ENCODE results near the gene ARID2. TPM values are rescaled to one million over a fixed set of nuclear protein-coding genes. Genes with fewer than 3 reads are reported as not detected.

The ARID2 gene
- total RNA-seq, 1 donor from 2014 or later = 25.1 TPM

DNA sequence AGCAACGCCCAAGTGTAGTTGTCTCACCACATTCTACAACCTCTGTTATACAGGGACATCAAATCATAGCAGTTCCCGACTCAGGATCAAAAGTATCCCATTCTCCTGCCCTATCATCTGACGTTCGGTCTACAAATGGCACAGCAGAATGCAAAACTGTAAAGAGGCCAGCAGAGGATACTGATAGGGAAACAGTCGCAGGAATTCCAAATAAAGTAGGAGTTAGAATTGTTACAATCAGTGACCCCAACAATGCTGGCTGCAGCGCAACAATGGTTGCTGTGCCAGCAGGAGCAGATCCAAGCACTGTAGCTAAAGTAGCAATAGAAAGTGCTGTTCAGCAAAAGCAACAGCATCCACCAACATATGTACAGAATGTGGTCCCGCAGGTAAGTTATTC, 123.0 kb downstream of the ARID2 start:
- Mint-ChIP-seq H3K27me3 (ENCODE audit: low read depth) (no peaks in the 10 kb centered on the region), H3K4me3 (ENCODE audit: unreplicated experiment) (no peak overlapping the region), H3K27ac (ENCODE audit: unreplicated experiment) (no peak overlapping the region), H3K4me1 (ENCODE audit: low read depth) (no peaks in the 10 kb centered on the region), H3K36me3 (ENCODE audit: low read depth) (peaks cover 33% of the 10 kb centered on the region), H3K9me3 (ENCODE audit: low read depth) (no peaks in the 10 kb centered on the region)
- TF ChIP-seq, protein P1, sequence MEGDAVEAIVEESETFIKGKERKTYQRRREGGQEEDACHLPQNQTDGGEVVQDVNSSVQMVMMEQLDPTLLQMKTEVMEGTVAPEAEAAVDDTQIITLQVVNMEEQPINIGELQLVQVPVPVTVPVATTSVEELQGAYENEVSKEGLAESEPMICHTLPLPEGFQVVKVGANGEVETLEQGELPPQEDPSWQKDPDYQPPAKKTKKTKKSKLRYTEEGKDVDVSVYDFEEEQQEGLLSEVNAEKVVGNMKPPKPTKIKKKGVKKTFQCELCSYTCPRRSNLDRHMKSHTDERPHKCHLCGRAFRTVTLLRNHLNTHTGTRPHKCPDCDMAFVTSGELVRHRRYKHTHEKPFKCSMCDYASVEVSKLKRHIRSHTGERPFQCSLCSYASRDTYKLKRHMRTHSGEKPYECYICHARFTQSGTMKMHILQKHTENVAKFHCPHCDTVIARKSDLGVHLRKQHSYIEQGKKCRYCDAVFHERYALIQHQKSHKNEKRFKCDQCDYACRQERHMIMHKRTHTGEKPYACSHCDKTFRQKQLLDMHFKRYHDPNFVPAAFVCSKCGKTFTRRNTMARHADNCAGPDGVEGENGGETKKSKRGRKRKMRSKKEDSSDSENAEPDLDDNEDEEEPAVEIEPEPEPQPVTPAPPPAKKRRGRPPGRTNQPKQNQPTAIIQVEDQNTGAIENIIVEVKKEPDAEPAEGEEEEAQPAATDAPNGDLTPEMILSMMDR (IDR thresholded peaks at IDR 0.05) = no peak
- no peak for DNase-seq (ENCODE audit: low spot score)

DNA sequence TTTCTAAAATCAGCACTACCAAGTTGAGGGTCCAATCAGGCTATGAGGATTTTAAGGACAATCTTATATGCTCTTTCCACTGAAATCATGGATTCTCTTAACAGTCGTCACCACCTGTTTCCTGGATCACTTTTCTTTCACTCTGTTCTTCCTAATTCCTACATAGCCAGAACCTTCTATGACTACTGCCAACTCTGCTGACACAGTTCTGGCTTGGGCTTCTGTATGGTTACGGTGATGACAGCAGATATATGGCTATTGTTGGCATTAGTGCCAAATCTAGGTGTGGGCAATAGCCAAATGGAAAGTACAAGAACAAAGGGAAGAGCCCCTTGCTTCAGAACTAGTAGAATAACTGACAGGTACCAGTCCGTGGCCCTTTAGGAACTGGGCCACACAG, 124.0 kb downstream of the ARID2 start:
- H3K27ac Mint-ChIP-seq (ENCODE audit: unreplicated experiment) = no peak overlapping the region
- H3K27me3 Mint-ChIP-seq (ENCODE audit: low read depth) = no peaks in the 10 kb centered on the region
- peaks cover 35% of the 10 kb centered on the region for H3K36me3 Mint-ChIP-seq (ENCODE audit: low read depth)
- no peaks in the 10 kb centered on the region for H3K4me1 Mint-ChIP-seq (ENCODE audit: low read depth)
- H3K4me3 Mint-ChIP-seq (ENCODE audit: unreplicated experiment) = no peak overlapping the region
- TF ChIP-seq, protein P1 (IDR thresholded peaks at IDR 0.05) = no peak
- H3K9me3 Mint-ChIP-seq (ENCODE audit: low read depth) = no peaks in the 10 kb centered on the region
- no peak for DNase-seq (ENCODE audit: low spot score)

DNA sequence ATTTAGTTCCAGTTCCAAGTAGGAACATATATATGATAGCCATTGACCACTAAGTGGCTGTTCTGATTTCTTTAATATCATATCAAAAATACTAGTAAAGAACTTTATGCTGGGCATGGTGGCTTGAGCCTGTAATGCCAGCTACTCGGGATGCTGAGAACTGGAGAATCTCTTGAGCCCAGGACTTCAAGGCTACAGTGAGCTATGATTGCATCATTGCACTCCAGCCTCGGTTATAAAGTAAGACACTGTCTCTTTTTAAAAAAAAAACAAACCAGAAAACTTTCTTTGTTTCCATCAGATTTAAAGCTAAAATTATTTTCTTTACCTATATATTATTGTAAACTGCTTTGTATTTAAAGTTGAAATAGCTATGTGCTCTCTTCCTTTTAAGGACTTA, 133.8 kb downstream of the ARID2 start:
- Mint-ChIP-seq H3K4me1 (ENCODE audit: low read depth) (peaks cover 3% of the 10 kb centered on the region), H3K27ac (ENCODE audit: unreplicated experiment) (no peak overlapping the region), H3K4me3 (ENCODE audit: unreplicated experiment) (no peak overlapping the region), H3K9me3 (ENCODE audit: low read depth) (no peaks in the 10 kb centered on the region), H3K36me3 (ENCODE audit: low read depth) (peaks cover 12% of the 10 kb centered on the region), H3K27me3 (ENCODE audit: low read depth) (no peaks in the 10 kb centered on the region)
- TF ChIP-seq, protein P1 (IDR thresholded peaks at IDR 0.05) = no peak
- DNase-seq (ENCODE audit: low spot score) = no peak

DNA sequence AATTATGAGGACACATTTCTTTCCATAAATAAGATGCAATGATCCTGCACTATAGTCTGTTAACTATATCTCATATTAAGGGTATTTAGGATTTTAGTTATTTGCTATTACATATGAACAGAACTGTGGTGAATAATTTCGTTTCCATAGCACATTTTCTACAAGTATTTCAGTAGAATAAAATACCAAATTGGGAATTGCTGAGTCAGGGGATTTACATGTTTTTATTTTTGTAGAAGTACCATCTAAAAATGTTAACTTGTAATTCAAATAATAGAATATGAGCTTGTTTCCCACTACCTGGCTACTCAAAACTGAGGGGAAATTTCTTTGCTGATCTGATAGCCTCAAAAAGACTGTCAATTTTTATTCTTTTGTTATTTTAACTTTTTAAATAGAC, 136.8 kb downstream of the ARID2 start:
- Mint-ChIP-seq H3K36me3 (ENCODE audit: low read depth) (peaks cover 9% of the 10 kb centered on the region), H3K4me3 (ENCODE audit: unreplicated experiment) (no peak overlapping the region), H3K9me3 (ENCODE audit: low read depth) (no peaks in the 10 kb centered on the region), H3K4me1 (ENCODE audit: low read depth) (peaks cover 3% of the 10 kb centered on the region), H3K27me3 (ENCODE audit: low read depth) (no peaks in the 10 kb centered on the region), H3K27ac (ENCODE audit: unreplicated experiment) (no peak overlapping the region)
- DNase-seq (ENCODE audit: low spot score) = no peak
- TF ChIP-seq, protein P1 (IDR thresholded peaks at IDR 0.05) = no peak

DNA sequence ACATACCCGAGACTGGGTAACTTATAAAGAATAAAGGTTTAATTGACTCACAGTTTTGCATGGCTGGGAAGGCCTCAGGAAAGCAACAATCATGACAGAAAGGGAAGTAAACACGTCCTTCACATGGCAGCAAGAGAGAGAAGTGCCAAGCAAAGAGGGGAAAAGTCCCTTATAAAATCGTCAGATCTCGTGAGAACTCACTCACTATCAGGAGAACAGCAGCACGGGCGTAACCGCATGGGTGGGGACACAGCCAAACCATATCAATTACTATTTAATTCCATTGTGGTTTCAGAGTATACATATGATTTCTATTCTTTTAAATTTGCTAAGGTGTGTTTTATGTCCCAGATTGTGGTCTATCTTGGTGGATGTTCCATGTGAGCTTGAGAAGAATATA, 142.9 kb downstream of the ARID2 start:
- H3K36me3 Mint-ChIP-seq (ENCODE audit: low read depth) = peaks cover 19% of the 10 kb centered on the region

More for the DNA sequence above, 142.9 kb downstream of the ARID2 start:
- DNase-seq (ENCODE audit: low spot score) = no peak
- H3K27me3 Mint-ChIP-seq (ENCODE audit: low read depth) = no peaks in the 10 kb centered on the region
- TF ChIP-seq, protein P1 (IDR thresholded peaks at IDR 0.05) = no peak
- H3K4me3 Mint-ChIP-seq (ENCODE audit: unreplicated experiment) = no peak overlapping the region
- no peaks in the 10 kb centered on the region for H3K4me1 Mint-ChIP-seq (ENCODE audit: low read depth)
- peaks cover 4% of the 10 kb centered on the region for H3K9me3 Mint-ChIP-seq (ENCODE audit: low read depth)
- no peak overlapping the region for H3K27ac Mint-ChIP-seq (ENCODE audit: unreplicated experiment)

All from chondrocyte (in vitro differentiated cells).